Keratinocyte (primary cell): Measurements from ENCODE around the gene HCN1. TPM values are rescaled to one million over a fixed set of nuclear protein-coding genes. Genes with fewer than 3 reads are reported as not detected.

Experiments used
- DNase-seq: peaks from one replicate; pipeline ENCODE4 v3.0.0-alpha.2; 2011; ENCODE audit warnings: low read depth, missing footprints, low spot score
- FAIRE-seq: peaks from 2 replicates; lab custom pipeline; 2011; peaks lifted over from hg19 to GRCh38; lab: Jason Lieb, UNC
- H2AFZ ChIP-seq: 2 replicates; pipeline ENCODE4 v1.6.0; 2012; ENCODE audit warnings: low read length, control low read depth, inconsistent platforms; ENCODE audit not compliant: control insufficient read depth
- H3K27ac ChIP-seq: 2 replicates; pipeline ENCODE4 v1.5.1; 2011; ENCODE audit warnings: low read length; ENCODE audit not compliant: control insufficient read depth, insufficient read depth
- H3K27me3 ChIP-seq: 3 replicates; pipeline ENCODE4 v1.6.0; 2011; ENCODE audit warnings: low read length; ENCODE audit not compliant: control insufficient read depth, insufficient read depth; ENCODE audit errors: extremely low read depth
- H3K36me3 ChIP-seq, 2 experiments: 2 replicates in 1 of 2; 3 replicates in 1 of 2; pipeline ENCODE4 v1.5.1; 2011; ENCODE audit warnings: low read length in 2 of 2, mild to moderate bottlenecking in 1 of 2; ENCODE audit not compliant: control insufficient read depth in 2 of 2, insufficient read depth in 2 of 2; ENCODE audit errors: extremely low read depth in 1 of 2
- H3K4me1 ChIP-seq: 3 replicates; pipeline ENCODE4 v1.5.1; 2011; ENCODE audit warnings: low read length; ENCODE audit not compliant: control insufficient read depth, insufficient read depth; ENCODE audit errors: extremely low read depth
- H3K4me2 ChIP-seq: 3 replicates; pipeline ENCODE4 v1.6.0; 2011; ENCODE audit warnings: low read depth, low read length; ENCODE audit not compliant: control insufficient read depth, insufficient read depth; ENCODE audit errors: extremely low read depth
- H3K4me3 ChIP-seq, 3 experiments: fragments of 200-600 bp in 1 of 3; sonication (generic) in 1 of 3; 2 replicates in 2 of 3; 3 replicates in 1 of 3; pipeline ENCODE4 v1.5.1; 2011 to 2016; ENCODE audit warnings: low read length in 3 of 3, mild to moderate bottlenecking in 3 of 3, control low read depth in 2 of 3, inconsistent platforms in 1 of 3, low read depth in 1 of 3, mixed read lengths in 1 of 3, mixed run types in 1 of 3, moderate library complexity in 1 of 3; ENCODE audit not compliant: control insufficient read depth in 2 of 3, insufficient read depth in 2 of 3; ENCODE audit errors: extremely low read depth in 1 of 3
- H3K79me2 ChIP-seq: 2 replicates; pipeline ENCODE4 v1.6.0; 2012; ENCODE audit warnings: low read length; ENCODE audit not compliant: control insufficient read depth, insufficient read depth
- H3K9ac ChIP-seq: 3 replicates; pipeline ENCODE4 v1.6.0; 2011; ENCODE audit warnings: low read length; ENCODE audit not compliant: control insufficient read depth, insufficient read depth; ENCODE audit errors: extremely low read depth
- H3K9me1 ChIP-seq: 3 replicates; pipeline ENCODE4 v1.6.0; 2011; ENCODE audit warnings: low read length; ENCODE audit not compliant: control insufficient read depth, insufficient read depth; ENCODE audit errors: extremely low read depth
- H3K9me3 ChIP-seq: 2 replicates; pipeline ENCODE4 v1.5.1; 2012; ENCODE audit warnings: low read depth, low read length; ENCODE audit not compliant: control insufficient read depth
- H4K20me1 ChIP-seq: 3 replicates; pipeline ENCODE4 v1.6.0; 2011; ENCODE audit warnings: low read length; ENCODE audit not compliant: control insufficient read depth, insufficient read depth; ENCODE audit errors: extremely low read depth
- EZH2 ChIP-seq: IDR thresholded peaks from one replicate; pipeline ENCODE4 v1.6.1; 2012; ENCODE audit warnings: inconsistent platforms, mild to moderate bottlenecking, low read length, moderate library complexity
- dilution Hi-C: fragments of 300-500 bp; cut with MboI; formaldehyde crosslinking; loops from one replicate; pipeline ENCODE4 v1.7.0; 2020; ENCODE audit warnings: low sequenced_read_pairs; ENCODE audit not compliant: extremely low pct_ligation_motif_present
- polyA plus RNA-seq, 5 experiments: library from polyadenylated mRNA; depleted of rRNA in 3 of 5; stranded (reverse) in 3 of 5; stranded (forward) in 1 of 5; unstranded in 1 of 5; fragments of >200 nt; gene quantifications; 1 replicate in 1 of 5; 2 replicates in 3 of 5; 3 replicates in 1 of 5; pipeline versions ENCODE4 v1.2.1 to v1.2.3, GENCODE V29; 2011 to 2012; ENCODE audit warnings: missing spikeins in 2 of 5, low read depth in 1 of 5, low replicate concordance in 1 of 5
- TF ChIP-seq, protein P1 (sequence below), 3 experiments: IDR thresholded peaks in 1 of 3; conservative IDR thresholded peaks in 1 of 3; optimal IDR thresholded peaks in 1 of 3; 2 replicates in 2 of 3; 3 replicates in 1 of 3; pipeline versions ENCODE3 to v1.5.1; 2011; ENCODE audit warnings: low read length in 3 of 3, mild to moderate bottlenecking in 3 of 3, moderate library complexity in 2 of 3, control low read depth in 1 of 3, inconsistent platforms in 1 of 3; ENCODE audit not compliant: insufficient read depth in 2 of 3; ENCODE audit errors: extremely low read depth in 1 of 3

The HCN1 gene
- polyA plus RNA-seq, 1 donor (not counting 4 experiments of a cell fraction or from before 2014, with no cell fraction given), result not detected

DNA sequence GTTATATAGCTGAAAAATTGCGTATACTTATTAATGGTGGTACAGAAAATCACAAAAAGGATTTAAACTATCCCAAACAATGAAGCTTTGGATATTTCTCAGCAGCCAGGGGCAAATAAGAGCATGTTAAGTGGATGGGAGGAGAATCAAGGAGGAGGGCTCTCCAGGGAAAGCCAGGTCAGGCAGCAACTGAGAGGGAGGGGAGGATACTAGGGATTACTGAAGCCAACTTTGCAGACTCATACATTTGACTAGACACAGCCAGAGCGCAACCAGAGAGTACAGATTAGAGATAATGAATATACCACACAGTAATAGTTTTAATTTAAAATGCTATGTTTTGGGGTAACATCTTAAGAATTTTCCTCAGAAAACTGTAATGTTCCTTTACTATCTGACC lies 360.2 kb downstream of the HCN1 start:
- H3K4me2 ChIP-seq, result no peak overlapping the region
- H4K20me1 ChIP-seq, result no peaks in the 10 kb centered on the region
- no peaks in the 10 kb centered on the region for H3K36me3 ChIP-seq
- no peaks in the 10 kb centered on the region for H3K79me2 ChIP-seq
- H3K4me1 ChIP-seq, result no peaks in the 10 kb centered on the region
- no peak overlapping the region for H3K27ac ChIP-seq
- H3K9me1 ChIP-seq, result no peaks in the 10 kb centered on the region
- no peak overlapping the region for H2AFZ ChIP-seq
- H3K4me3 ChIP-seq, result no peak overlapping the region
- H3K9ac ChIP-seq, result no peak overlapping the region
- dilution Hi-C loops, result no loop called here
- DNase-seq (no peak), FAIRE-seq (no peak)
- no peaks in the 10 kb centered on the region for H3K27me3 ChIP-seq
- no peaks in the 10 kb centered on the region for H3K9me3 ChIP-seq
- TF ChIP-seq, protein P1, sequence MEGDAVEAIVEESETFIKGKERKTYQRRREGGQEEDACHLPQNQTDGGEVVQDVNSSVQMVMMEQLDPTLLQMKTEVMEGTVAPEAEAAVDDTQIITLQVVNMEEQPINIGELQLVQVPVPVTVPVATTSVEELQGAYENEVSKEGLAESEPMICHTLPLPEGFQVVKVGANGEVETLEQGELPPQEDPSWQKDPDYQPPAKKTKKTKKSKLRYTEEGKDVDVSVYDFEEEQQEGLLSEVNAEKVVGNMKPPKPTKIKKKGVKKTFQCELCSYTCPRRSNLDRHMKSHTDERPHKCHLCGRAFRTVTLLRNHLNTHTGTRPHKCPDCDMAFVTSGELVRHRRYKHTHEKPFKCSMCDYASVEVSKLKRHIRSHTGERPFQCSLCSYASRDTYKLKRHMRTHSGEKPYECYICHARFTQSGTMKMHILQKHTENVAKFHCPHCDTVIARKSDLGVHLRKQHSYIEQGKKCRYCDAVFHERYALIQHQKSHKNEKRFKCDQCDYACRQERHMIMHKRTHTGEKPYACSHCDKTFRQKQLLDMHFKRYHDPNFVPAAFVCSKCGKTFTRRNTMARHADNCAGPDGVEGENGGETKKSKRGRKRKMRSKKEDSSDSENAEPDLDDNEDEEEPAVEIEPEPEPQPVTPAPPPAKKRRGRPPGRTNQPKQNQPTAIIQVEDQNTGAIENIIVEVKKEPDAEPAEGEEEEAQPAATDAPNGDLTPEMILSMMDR (optimal IDR thresholded peaks at IDR 0.05 in 1 of 3, IDR thresholded peaks at IDR 0.05 in 1 of 3, conservative IDR thresholded peaks at IDR 0.05 in 1 of 3; ENCODE audit: extremely low read depth in 1 of 3, insufficient read depth in 2 of 3, low read length in 3 of 3), result no peak
- TF ChIP-seq EZH2, result no peak

DNA sequence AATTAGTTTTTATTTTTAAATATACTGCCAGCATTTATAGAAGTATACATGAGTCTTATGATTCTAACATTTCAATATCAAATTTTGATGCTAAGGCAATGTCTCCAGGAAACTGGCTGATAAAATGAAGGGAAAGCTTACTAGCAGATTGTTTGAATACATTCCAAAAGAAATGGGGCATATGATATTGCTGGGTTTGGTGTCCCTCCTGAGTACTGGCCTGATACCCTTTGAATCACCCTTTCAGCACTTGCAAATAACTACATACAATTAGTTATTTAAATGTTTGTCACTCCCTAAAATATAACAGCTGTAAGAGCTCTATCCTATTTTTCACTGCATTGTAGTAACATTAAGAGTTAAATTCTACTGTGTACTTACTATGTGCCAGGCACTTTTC lies 360.8 kb downstream of the HCN1 start:
- no peak overlapping the region for H3K9ac ChIP-seq
- no peak overlapping the region for H3K4me2 ChIP-seq
- H3K79me2 ChIP-seq, result no peaks in the 10 kb centered on the region
- dilution Hi-C loops, result no loop called here
- no peaks in the 10 kb centered on the region for H3K9me3 ChIP-seq
- H3K4me1 ChIP-seq, result no peaks in the 10 kb centered on the region
- H3K9me1 ChIP-seq, result no peaks in the 10 kb centered on the region
- H4K20me1 ChIP-seq, result no peaks in the 10 kb centered on the region
- no peaks in the 10 kb centered on the region for H3K27me3 ChIP-seq
- H3K36me3 ChIP-seq, result no peaks in the 10 kb centered on the region
- FAIRE-seq (no peak), DNase-seq (no peak)
- TF ChIP-seq, protein P1 (optimal IDR thresholded peaks at IDR 0.05 in 1 of 3, IDR thresholded peaks at IDR 0.05 in 1 of 3, conservative IDR thresholded peaks at IDR 0.05 in 1 of 3; ENCODE audit: extremely low read depth in 1 of 3, insufficient read depth in 2 of 3, low read length in 3 of 3), result no peak
- no peak for TF ChIP-seq EZH2
- no peak overlapping the region for H2AFZ ChIP-seq
- H3K27ac ChIP-seq, result no peak overlapping the region
- H3K4me3 ChIP-seq, result no peak overlapping the region
